ENCODE data around the gene CFAP157. TPM values are rescaled to one million over a fixed set of nuclear protein-coding genes. Genes with fewer than 3 reads are reported as not detected.

CFAP157 gene
- total RNA-seq, 2 experiments from 2014 or later = not detected

GRCh38 chr9:127763918-127764384 is 57.2 kb downstream of the CFAP157 start:
- Mint-ChIP-seq H3K9me3 (no peaks in the 10 kb centered on the region), H3K36me3 (ENCODE audit: low read depth) (peaks cover 84% of the 10 kb centered on the region), H3K27ac (peak overlapping the region; percentile 28), H3K4me3 (no peak overlapping the region), H3K27me3 (no peaks in the 10 kb centered on the region), H3K4me1 (peaks cover 58% of the 10 kb centered on the region)
- DNase-seq = no peak
- CTCF ChIA-PET = interaction anchor here (0.6 to 2.3 kb wide), 7 partner anchors 12 to 146 kb away, joined by 3 to 11 read pairs (median 4); partner anchors contain the start of genes CDK9 and SH2D3C
- POLR2A ChIA-PET = interaction anchor here (0.9 to 1.7 kb wide), 3 partner anchors 12 to 21 kb away, joined by 3 to 6 read pairs (median 4); no protein-coding TSS in a partner anchor

- Mint-ChIP-seq H3K27me3 (no peaks in the 10 kb centered on the region), H3K4me1 (peaks cover 71% of the 10 kb centered on the region), H3K9me3 (no peaks in the 10 kb centered on the region), H3K27ac (no peak overlapping the region), H3K36me3 (ENCODE audit: low read depth) (peaks cover 89% of the 10 kb centered on the region), H3K4me3 (no peak overlapping the region)
- POLR2A ChIA-PET = interaction anchor here (1.1 to 3.6 kb wide), 4 partner anchors 9 to 22 kb away, joined by 3 to 38 read pairs (median 6); partner anchors contain the start of gene CDK9
- DNase-seq = no peak
- CTCF ChIA-PET = interaction anchor here (0.8 to 7.8 kb wide), 6 partner anchors 9 to 155 kb away, joined by 3 to 90 read pairs (median 3); partner anchors contain the start of genes CDK9 and TOR2A
Measured at GRCh38 chr9:127765418-127765817, 58.6 kb downstream of the CFAP157 start.

Other genes starting within 250 kb of the CFAP157 start
- 10 to 100 TPM; 23.2 to 23.4 TPM for gene STXBP1, start 94.7 kb upstream of the CFAP157 start, total RNA-seq
- gene PTRH1, start 8.7 kb downstream of the CFAP157 start, total RNA-seq = 10 to 100 TPM; 10.5 to 12.0 TPM
- gene TTC16, start 9.1 kb downstream of the CFAP157 start, total RNA-seq = 1 to 10 TPM; 5.0 to 5.2 TPM
- gene TOR2A, start 28.3 kb downstream of the CFAP157 start, total RNA-seq = 10 to 100 TPM; 20.6 to 23.3 TPM
- gene SH2D3C, start 71.7 kb downstream of the CFAP157 start, total RNA-seq = 10 to 100 TPM; 80.8 to 81.9 TPM
- gene CDK9, start 79.0 kb downstream of the CFAP157 start, total RNA-seq = 100 to 1,000 TPM; 112 to 115 TPM
- 10 to 100 TPM; 65.6 to 65.8 TPM for gene FPGS, start 95.9 kb downstream of the CFAP157 start, total RNA-seq
- gene ENG, start 147.7 kb downstream of the CFAP157 start, total RNA-seq = 10 to 100 TPM; 13.1 to 14.1 TPM
- gene AK1, start 170.7 kb downstream of the CFAP157 start, total RNA-seq = 10 to 100 TPM; 80.9 to 81.9 TPM
- gene ST6GALNAC6, start 192.6 kb downstream of the CFAP157 start, total RNA-seq = 100 to 1,000 TPM; 141 to 146 TPM
- gene ST6GALNAC4, start 210.1 kb downstream of the CFAP157 start, total RNA-seq = 10 to 100 TPM; 19.4 to 21.5 TPM
- gene PIP5KL1, start 223.8 kb downstream of the CFAP157 start, total RNA-seq = 1 to 10 TPM; 1.5 to 1.9 TPM
- gene DPM2, start 230.9 kb downstream of the CFAP157 start, total RNA-seq = 10 to 100 TPM; 48.2 TPM

All from activated CD4-positive, alpha-beta memory T cell treated with anti-CD3 and anti-CD28 coated beads, Interleukin-2, amount 10 ng/mL, durations not matched to agents 7 days and 5 days (primary cell).